GM21786 (cell line): Measurements from ENCODE around the gene ATP6V0C.
"Not testable (repeated sequence)": the region's sequence is repeated elsewhere in the genome, so short reads cannot be mapped to it uniquely, and the experiment has no call there.

Experiments
- ATAC-seq: cut with Tn5 transposase; IDR thresholded peaks from one replicate; pipeline ENCODE4 v1.9.1; 2021; ENCODE audit not compliant: unreplicated experiment

Gene ATP6V0C

DNA sequence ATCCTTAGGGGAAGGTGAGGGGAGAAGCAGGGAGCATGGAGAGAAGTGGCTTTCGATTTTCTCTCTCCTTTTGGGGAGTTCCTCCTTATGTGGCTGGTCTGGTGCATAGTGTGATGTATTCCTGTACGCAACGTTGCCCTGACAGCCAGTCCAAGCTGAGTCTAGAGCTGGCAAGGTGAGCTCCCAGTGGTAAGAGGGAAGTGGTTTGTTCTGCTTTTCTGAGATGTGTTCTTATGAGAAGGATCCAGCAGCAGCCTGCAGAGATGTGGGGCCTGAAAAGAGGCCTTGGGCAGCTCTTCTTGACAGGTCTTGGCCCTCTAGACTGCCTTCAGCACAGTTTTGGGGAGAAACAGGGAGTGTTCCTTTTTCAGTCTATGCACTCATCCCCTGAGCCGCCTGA is 27.2 kb downstream of the ATP6V0C start:
- ATAC-seq: not testable (repeated sequence)

DNA sequence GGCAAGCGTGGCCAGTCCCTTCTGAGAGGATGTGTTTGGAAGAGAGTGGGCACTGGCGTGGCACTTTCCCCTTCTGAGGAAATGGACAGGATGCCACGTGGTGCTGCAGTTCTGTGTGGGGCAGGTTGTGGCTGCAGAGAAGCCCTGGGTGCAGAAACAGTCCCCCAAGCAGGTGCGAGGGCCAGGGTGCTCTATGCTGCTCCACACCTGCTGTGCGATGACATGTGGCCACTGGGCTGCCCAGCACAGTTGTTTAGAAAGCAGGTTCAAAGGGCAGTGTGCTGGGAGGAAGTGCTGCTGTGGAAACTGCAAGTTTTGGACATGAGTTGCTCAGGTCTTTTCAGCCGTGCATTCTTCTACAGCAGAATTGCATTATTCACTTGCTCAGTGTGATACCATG is 27.7 kb downstream of the ATP6V0C start:
- ATAC-seq: not testable (repeated sequence)

DNA sequence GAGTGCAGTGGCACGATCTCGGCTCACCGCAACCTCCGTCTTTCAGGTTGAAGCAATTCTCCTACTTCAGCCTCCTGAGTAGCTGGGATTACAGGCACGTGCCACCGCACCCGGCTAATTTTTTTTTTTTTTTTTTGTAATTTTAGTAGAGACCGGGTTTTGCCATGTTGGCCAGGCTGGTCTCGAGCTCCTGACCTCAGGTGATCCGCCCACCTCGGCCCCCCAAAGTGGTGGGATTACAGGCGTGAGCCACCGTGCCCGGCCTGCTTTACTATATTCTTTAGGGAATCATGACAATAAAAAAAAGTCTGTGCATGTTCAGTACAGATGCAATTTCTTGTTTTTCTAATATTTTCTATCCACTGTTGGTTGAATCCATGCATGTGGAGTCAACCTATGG is 30.0 kb downstream of the ATP6V0C start:
- ATAC-seq: not testable (repeated sequence)

DNA sequence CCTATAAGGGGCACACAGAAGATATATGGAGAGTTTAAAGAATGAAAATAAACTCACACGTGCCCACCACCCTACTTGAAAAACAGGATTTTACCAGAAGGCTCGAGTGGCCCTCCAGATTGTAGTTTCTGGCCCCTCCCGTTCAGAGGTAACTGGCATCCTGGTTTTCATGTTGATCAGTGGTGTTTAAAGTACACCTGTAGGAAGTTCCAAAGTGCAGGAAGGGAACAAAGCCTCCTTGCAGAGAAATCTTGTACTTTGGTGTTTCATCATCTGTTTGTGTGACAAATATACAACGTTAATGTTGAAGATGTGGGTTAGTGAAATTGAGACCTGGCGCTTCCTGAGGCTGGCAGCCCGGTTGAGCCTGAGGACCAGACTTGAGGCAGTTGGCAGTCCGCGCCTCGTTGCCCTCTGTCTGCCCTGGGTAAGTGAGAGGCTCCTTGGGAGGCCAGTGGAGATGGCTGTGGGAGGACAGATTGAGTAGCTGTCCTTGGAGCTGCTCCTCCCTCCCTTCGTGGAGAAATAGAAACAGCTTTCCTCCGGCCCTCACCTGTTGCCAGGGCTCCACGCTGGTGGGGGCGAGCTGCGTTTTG is 36.6 kb downstream of the ATP6V0C start:
- not testable (repeated sequence) for ATAC-seq

DNA sequence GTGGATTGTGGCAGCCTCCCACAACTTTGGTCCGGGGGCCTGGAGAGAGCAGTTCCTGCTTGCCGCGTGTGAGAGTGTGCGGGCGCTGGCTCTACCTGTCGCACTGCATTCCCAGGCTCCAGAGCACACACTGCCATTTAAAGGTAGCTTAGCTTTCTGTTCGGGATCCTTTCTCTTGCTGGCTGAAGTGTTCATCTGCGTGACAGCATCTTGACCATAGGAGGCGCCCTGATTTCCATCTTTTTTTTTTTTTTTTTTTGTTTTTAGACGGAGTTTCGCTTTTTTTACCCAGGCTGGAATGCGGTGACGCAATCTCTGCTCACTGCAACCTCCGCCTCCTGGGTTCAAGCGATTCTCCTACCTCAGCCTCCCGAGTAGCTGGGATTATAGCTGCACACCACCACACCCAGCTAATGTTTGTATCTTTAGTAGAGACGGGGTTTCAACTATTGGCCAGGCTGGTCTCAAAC is 37.7 kb downstream of the ATP6V0C start:
- not testable (repeated sequence) for ATAC-seq

DNA sequence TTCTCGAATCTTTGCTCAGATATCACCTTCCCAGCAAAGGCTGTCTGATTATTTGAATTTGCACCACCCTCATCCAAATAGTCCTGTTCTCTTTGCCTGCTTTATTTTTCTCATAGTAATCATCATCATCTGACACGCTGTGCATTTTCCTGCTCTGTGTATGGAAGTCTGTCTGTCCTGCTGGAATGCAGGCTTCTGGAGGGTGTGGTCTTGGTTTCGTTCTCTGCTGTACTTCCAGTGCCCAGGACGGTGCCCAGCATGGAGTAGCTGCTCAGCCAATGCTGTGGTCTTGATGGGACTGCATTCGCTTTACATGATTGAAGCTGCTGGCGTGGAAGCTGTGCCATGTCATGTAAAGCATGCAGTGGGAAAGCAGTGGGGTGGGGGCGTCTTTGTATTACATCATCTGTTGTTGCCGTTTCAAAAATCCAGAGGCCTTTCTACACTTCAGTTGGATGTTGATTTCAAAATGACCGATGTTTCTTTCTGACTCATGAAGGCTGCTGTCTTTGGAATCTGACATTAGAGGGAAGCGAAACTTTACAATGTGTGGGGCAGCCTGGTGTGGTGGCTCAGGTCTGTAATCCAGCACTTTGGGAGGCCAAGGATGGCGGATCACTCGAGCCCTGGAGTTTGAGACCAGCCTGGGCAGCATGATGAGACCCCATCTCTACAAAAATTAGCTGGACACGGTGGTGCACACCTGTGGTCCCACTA is 41.1 kb downstream of the ATP6V0C start:
- not testable (repeated sequence) for ATAC-seq

DNA sequence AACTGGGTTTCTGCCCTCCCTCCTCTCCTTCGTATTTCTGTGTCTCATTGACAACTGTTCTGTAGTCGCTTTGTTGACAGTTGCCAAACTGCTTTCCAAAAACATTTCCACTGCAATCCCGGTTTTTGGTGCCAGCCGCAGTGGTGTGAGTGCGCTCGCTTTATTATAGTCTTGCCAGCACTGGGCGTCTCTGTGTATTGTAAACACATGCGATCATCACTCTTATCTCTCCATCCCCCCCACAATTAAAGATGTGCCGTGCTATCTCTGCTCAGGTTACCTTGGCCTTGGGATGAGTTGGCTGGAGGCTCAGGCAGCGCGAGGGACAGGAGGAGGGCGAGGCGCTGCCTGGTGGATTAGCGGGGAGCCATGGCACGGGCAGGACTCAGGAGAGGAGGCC is 43.4 kb downstream of the ATP6V0C start:
- ATAC-seq: not testable (repeated sequence)

DNA sequence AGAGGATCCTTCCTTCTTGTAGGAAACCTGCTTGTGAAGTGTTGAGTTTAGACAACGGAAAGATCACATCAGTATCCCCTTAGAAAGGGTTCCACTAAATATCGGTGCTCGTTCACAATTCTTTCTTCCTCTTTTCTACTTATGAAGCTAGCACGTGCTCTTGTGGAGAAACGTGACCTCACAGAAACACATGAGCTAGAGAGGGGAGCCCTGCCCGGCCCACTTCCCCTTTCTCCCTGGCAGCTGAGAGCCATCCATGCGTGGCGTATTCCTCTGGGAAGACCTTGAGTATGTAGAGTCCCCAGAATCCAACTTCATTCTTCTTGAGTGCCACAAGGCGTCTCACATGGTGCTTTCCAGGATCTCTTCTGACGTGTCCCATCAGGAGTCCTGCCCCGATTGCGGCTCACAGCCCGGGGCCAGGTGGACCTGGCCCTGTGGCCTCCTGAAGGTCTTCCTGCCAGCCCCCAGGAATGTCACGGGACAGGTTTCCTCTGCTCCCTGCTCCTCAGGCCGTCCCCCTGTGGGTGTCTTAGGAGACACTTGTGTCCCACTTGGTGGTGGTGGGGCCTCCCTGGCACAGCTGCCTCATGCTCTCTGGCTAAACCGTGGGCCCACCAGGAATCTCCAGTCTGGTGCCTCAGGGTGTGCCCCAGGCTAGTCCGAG is 46.5 kb downstream of the ATP6V0C start:
- peak; percentile 65 for ATAC-seq

DNA sequence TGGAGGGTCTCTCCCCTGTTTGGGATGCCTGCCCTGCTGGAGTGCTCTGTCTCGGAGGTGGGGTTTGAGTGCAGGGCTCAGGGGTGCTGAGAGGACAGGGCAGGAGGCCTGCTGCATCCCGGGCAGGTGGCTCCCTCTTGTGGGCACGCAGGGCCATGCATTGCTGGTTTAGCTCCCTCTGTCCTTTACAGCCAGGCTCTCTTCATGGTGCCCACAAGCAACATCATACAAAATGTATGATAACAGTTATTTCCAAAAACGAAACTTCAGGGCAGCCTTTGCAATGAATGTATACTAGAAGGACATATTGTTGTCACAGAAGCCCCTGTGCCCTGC is 47.0 kb downstream of the ATP6V0C start:
- ATAC-seq: peak; percentile 47

DNA sequence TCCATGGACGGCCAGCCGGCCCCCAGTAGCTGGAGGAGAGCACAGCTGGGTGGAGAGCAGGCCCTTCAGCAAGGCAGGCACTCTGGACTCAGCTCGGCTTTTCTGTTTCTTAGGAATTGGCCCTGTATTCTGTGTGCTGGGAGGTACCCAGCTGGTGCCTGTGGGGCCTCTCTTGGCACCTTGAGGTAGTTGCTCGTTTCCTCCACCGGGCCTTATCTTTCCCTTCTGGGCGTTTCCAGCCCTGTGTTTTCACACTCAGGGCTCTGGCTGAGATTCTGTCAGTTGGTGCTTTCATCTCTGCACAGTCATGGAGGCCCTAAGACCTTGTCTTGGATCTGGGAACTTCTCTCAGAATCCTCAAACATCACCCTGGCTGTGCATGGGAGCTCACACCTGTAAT is 53.8 kb downstream of the ATP6V0C start:
- not testable (repeated sequence) for ATAC-seq

DNA sequence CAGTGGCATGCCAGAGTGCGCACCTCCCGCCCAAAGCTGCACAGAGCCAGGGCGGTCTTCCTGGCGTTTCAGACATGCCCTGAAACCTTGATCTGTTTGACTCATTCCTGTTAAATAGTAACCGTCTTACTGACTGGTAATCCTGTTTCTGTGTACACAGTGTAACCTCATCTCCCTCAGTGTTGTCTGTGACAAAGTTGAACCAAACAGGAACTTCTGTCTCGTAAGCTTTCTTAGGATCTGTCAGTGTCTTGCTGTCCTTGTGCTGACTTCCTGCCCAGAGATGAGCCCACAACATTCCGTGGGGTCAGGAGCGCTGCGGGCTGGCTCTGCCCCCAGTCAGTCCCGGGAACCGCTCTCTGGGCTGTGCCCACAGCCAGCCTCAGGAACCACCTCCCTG is 54.8 kb downstream of the ATP6V0C start:
- not testable (repeated sequence) for ATAC-seq
